DND-41 (cell line): ENCODE measurements around the gene PNPLA1.

Experiments used
- ATAC-seq: fragments of 200-7000 bp; cut with Tn5 transposase; 3 replicates; pipeline ENCODE4 v1.9.1; 2021; ENCODE audit warnings: low read depth; ENCODE audit not compliant: insufficient read depth
- DNase-seq: peaks from one replicate; pipeline ENCODE4 v3.0.0-alpha.2; 2020
- H2AFZ ChIP-seq: 2 replicates; pipeline ENCODE4 v1.6.0; 2012; ENCODE audit warnings: low read depth, low read length
- H3K27ac ChIP-seq: 2 replicates; pipeline ENCODE4 v1.5.1; 2012; ENCODE audit warnings: low read length, inconsistent platforms
- H3K27me3 ChIP-seq: fragments of 200-600 bp; sonication (generic); 2 replicates; pipeline ENCODE4 v1.6.0; 2012; ENCODE audit warnings: low read length, mild to moderate bottlenecking, inconsistent platforms; ENCODE audit not compliant: insufficient read depth, poor library complexity
- H3K36me3 ChIP-seq: 2 replicates; pipeline ENCODE4 v1.5.1; 2012; ENCODE audit warnings: low read length, inconsistent platforms; ENCODE audit not compliant: insufficient read depth
- H3K4me1 ChIP-seq: 2 replicates; pipeline ENCODE4 v1.5.1; 2012; ENCODE audit warnings: mild to moderate bottlenecking, low read length; ENCODE audit not compliant: insufficient read depth
- H3K4me2 ChIP-seq: 2 replicates; pipeline ENCODE4 v1.6.0; 2012; ENCODE audit warnings: mild to moderate bottlenecking, moderate library complexity, low read length, inconsistent platforms; ENCODE audit not compliant: insufficient read depth
- H3K4me3 ChIP-seq, 2 experiments: fragments of 200-600 bp in 1 of 2; shearing (Covaris generic) in 1 of 2; 2 replicates each; pipeline ENCODE4 v1.5.1; 2012 to 2016; ENCODE audit warnings: inconsistent platforms in 2 of 2, low read length in 2 of 2, mild to moderate bottlenecking in 2 of 2, low read depth in 1 of 2, moderate library complexity in 1 of 2
- H3K79me2 ChIP-seq: 2 replicates; pipeline ENCODE4 v1.6.0; 2012; ENCODE audit warnings: low read length, inconsistent platforms; ENCODE audit not compliant: insufficient read depth
- H3K9ac ChIP-seq: 2 replicates; pipeline ENCODE4 v1.6.0; 2012; ENCODE audit warnings: low read depth, mild to moderate bottlenecking, inconsistent platforms, low read length, moderate library complexity
- H3K9me3 ChIP-seq: 2 replicates; pipeline ENCODE4 v1.5.1; 2012; ENCODE audit warnings: low read length, moderate library complexity, mild to moderate bottlenecking, inconsistent platforms; ENCODE audit not compliant: insufficient read depth, severe bottlenecking
- H4K20me1 ChIP-seq: 2 replicates; pipeline ENCODE4 v1.6.0; 2012; ENCODE audit warnings: low read length; ENCODE audit not compliant: insufficient read depth
- CTCF ChIP-seq: IDR thresholded peaks from 2 replicates; pipeline ENCODE4 v1.5.1; 2012; ENCODE audit warnings: borderline replicate concordance, low read length, moderate library complexity, mild to moderate bottlenecking; ENCODE audit not compliant: poor library complexity, severe bottlenecking; ENCODE audit errors: extremely low read depth
- EZH2 ChIP-seq: IDR thresholded peaks from 3 replicates; pipeline ENCODE4 v1.6.1; 2012; ENCODE audit warnings: borderline replicate concordance, low read depth, mild to moderate bottlenecking, moderate library complexity, low read length, inconsistent platforms; ENCODE audit not compliant: severe bottlenecking

The PNPLA1 gene

DNA sequence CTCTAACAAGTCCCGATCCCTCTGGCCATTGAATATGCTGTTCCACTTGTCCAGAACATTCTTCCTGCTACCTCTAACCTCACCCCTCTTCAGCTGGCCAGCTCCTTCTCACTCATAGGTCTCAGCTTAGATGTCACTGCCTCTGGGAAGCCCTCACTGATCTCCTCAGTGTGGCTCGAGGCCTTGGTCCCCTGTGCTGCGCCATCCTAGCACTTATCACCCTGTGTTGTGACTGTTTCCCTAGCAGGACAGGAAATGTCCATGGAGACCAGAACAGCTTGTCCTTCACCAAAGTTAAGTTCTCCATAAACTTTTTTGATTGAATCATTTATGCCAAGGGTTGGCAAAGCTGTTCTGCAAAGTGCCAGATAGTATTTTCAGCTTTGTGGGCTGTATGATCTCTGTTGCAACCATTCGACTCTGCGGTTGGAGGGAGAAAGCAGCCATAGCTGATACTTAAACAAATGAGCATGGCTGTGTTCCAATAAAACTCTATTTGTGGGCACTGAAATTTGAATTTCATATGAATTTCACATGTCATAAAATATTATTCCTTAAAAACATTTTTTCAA, 73.3 kb downstream of the PNPLA1 start:
- Histone ChIP-seq H3K79me2 (no peaks in the 10 kb centered on the region), H3K27ac (no peak overlapping the region), H3K4me2 (no peak overlapping the region), H3K36me3 (no peaks in the 10 kb centered on the region), H2AFZ (no peak overlapping the region), H4K20me1 (peaks cover 3% of the 10 kb centered on the region; the same call in 1 of the 2 replicates), H3K27me3 (peaks cover 7% of the 10 kb centered on the region), H3K9me3 (no peaks in the 10 kb centered on the region), H3K9ac (no peak overlapping the region), H3K4me1 (no peaks in the 10 kb centered on the region), H3K4me3 (no peak overlapping the region)
- TF ChIP-seq EZH2 (no peak), CTCF (no peak)
- no peak for DNase-seq
- ATAC-seq = no peak

DNA sequence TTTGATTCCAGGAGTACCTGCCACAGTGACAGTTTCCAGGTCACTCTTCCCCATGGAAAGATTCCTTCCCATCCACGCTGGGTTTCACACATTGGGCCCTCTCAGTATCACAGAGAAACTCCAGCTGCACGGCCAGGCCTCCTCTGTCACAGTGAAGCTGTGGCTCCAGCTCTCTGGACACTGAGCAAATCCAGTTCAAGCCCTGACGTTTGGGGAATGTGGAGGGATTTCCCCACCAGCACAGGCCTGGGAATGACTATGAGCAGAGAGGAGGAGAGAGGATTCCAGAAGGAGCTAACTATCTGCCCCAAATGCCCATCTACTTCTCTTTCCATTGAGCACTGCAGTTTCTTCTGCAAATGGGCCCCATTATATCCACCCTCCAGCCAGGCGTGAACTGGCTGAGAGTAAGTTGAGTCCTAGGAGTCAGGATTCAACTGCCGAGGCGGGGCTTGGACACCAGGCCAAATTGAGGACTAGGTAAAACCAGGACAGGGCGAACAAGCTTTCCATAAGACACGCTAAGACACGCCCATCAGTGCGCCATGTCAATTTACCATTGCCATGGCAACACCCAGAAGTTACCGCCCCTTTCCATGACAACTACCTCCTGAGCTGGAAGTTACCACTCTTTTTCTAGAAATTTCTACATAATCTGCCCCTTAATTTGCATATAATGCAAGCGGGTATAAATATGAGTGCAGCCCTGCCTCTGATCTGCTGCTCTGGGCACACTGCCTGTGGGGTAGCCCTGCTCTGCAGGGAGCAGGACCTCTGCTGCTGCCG, 76.0 kb downstream of the PNPLA1 start:
- Histone ChIP-seq H3K27ac (no peak overlapping the region), H3K9ac (no peak overlapping the region), H3K9me3 (no peaks in the 10 kb centered on the region), H3K79me2 (no peaks in the 10 kb centered on the region), H3K4me2 (no peak overlapping the region), H2AFZ (no peak overlapping the region), H3K36me3 (no peaks in the 10 kb centered on the region), H4K20me1 (no peaks in the 10 kb centered on the region), H3K4me1 (no peaks in the 10 kb centered on the region), H3K4me3 (no peak overlapping the region), H3K27me3 (peaks cover 3% of the 10 kb centered on the region)
- no peak for TF ChIP-seq EZH2
- no peak for TF ChIP-seq CTCF
- no peak for DNase-seq
- ATAC-seq = no peak

DNA sequence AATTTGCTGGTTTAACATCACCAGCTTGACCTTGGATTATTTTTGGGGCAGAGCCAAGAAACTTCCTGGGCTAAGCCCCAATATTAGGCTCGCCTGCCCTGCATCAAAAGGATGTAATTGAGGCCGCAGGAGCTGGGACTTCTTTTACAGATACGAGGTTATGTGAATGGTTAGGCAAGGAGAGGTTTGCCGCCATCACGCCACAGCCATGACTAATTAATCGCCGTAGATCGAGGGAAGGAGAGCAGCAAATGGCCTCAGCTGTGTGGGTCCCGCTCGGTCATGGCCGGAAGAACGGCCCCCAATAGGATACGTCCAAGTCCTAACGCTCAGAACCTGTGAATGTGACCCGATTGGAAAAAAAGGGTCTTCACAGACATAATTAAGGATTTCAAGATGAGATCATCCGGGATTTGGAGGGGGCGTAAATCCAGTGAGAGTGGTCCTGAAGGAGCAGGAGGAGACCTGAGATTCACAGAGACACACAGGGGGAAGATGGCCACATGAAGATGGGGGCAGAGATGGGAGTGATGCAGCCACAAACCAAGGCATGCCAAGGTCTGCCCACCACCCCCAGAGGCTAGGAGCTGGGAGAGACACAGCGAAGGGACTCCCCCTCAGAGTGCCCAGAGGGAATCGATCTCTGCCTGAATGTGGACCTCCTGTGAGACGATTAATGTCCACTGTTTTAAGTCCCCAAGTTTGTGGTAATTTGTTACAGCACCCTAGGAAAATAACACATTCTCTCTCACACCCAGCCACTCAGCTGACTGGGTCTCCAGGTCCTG, 76.8 kb downstream of the PNPLA1 start:
- Histone ChIP-seq H2AFZ (no peak overlapping the region), H3K4me2 (no peak overlapping the region), H4K20me1 (no peaks in the 10 kb centered on the region), H3K4me3 (no peak overlapping the region), H3K27ac (no peak overlapping the region), H3K36me3 (no peaks in the 10 kb centered on the region), H3K9ac (no peak overlapping the region), H3K4me1 (no peaks in the 10 kb centered on the region), H3K9me3 (no peaks in the 10 kb centered on the region), H3K27me3 (peaks cover 3% of the 10 kb centered on the region), H3K79me2 (no peaks in the 10 kb centered on the region)
- no peak for TF ChIP-seq EZH2
- no peak for TF ChIP-seq CTCF
- ATAC-seq (no peak), DNase-seq (no peak)
